Thyroid gland (tissue), 4 donors: Measurements from ENCODE around the gene RNU1-1. TPM values are rescaled to one million over a fixed set of nuclear protein-coding genes. Genes with fewer than 3 reads are reported as not detected.
"Not testable (repeated sequence)": the region's sequence is repeated elsewhere in the genome, so short reads cannot be mapped to it uniquely, and the experiment has no call there.

Experiments
- DNase-seq, 2 donors: peaks; one replicate each; pipeline ENCODE4 v3.0.0-alpha.2; 2019
- H3K27ac ChIP-seq, 3 donors: fragments of 200-600 bp; sonication (generic); 1 replicate in 2 of 3; 2 replicates in 1 of 3; pipeline ENCODE4 v1.5.1; 2016 to 2019; ENCODE audit warnings: mild to moderate bottlenecking in 1 of 3, moderate library complexity in 1 of 3
- H3K27me3 ChIP-seq: fragments of 200-600 bp; sonication (generic); one replicate; pipeline ENCODE4 v1.5.1; 2019
- H3K36me3 ChIP-seq, 2 donors: fragments of 200-600 bp; sonication (generic); one replicate each; pipeline ENCODE4 v1.5.1; 2016 to 2019
- H3K4me1 ChIP-seq, 2 donors: fragments of 200-600 bp; sonication (generic); one replicate each; pipeline ENCODE4 v1.5.1; 2017 to 2019
- H3K4me3 ChIP-seq, 3 donors: fragments of 200-600 bp; sonication (generic); replicated peaks in 1 of 3; 1 replicate in 2 of 3; 2 replicates in 1 of 3; pipeline ENCODE4 v1.5.1; 2016; ENCODE audit warnings: mild to moderate bottlenecking in 1 of 3
- H3K9me3 ChIP-seq: fragments of 200-600 bp; sonication (generic); one replicate; pipeline ENCODE4 v1.5.1; 2017
- whole genome bisulfite sequencing, 2 donors: methylation state at CpG; one replicate each; pipeline ENCODE4 v1.1.5; 2017; 5-methylcytosine and 5-hydroxymethylcytosine counted together
- intact Hi-C: fragments of 100-400 bp; cut with DNase I; formaldehyde crosslinking; loops from one replicate; pipeline ENCODE4 v1.15.1; 2023
- total RNA-seq, 4 donors: library from RNA; depleted of rRNA; stranded (reverse); fragments of >200 nt; gene quantifications; one replicate each; pipeline ENCODE4 v1.2.3, GENCODE V29; 2016

Gene RNU1-1
- total RNA-seq, 4 donors from 2014 or later = under 0.01 TPM

DNA sequence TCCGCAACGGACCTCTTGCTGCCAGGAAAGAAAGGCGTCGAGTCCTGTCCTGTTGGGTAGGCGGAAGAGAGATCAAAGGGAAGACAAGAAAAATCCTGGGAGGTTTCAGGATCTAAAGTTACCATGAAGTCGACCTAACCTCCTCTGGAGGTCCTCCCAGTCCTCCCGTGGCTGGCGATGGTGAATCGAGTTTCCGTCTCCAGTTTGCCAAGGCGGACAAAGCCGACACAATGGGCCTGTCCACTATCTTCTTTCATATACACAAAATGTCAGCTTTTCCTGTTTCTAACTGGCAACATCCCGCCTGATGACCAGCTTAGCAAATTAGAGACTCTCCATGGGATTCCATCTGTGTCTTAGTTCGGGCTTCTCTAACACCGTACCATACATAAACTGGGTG, 22.7 kb upstream of the RNU1-1 start:
- intact Hi-C loops, H3K36me3 ChIP-seq, H3K27ac ChIP-seq, H3K4me3 ChIP-seq, H3K27me3 ChIP-seq, H3K9me3 ChIP-seq, DNase-seq: not testable (repeated sequence)
- H3K4me1 ChIP-seq = peaks cover 5 to 14% of the 10 kb centered on the region in 2 donors
- WGBS, 2 donors = 86 to 88% methylated on average over 15 of the region's 15 CpGs

DNA sequence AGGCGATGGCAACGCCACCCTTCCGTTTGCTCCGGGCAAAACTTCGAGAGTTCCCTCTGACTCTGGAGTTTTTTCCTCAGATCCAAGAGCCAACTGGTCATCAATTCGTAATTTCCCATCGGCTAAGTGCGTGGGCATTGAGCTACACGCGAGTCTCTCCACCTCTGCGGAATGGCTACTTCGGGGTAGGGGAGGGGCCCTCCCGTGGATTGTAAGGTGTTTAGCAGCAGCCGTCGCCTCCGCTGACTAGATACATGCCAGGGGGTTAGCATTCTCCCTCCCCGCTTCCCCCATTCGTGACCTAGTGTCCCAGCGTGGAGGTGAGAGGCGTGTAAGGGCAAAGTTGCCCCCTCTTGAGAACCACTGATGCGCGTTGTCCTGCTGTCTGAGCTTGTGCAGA, 21.8 kb upstream of the RNU1-1 start:
- WGBS, 2 donors = 28 to 34% methylated on average over 13 to 21 of the region's 22 CpGs
- DNase-seq, H3K36me3 ChIP-seq, H3K27me3 ChIP-seq, H3K27ac ChIP-seq, H3K4me3 ChIP-seq, intact Hi-C loops, H3K9me3 ChIP-seq: not testable (repeated sequence)
- peaks cover 5 to 14% of the 10 kb centered on the region in 2 donors for H3K4me1 ChIP-seq

DNA sequence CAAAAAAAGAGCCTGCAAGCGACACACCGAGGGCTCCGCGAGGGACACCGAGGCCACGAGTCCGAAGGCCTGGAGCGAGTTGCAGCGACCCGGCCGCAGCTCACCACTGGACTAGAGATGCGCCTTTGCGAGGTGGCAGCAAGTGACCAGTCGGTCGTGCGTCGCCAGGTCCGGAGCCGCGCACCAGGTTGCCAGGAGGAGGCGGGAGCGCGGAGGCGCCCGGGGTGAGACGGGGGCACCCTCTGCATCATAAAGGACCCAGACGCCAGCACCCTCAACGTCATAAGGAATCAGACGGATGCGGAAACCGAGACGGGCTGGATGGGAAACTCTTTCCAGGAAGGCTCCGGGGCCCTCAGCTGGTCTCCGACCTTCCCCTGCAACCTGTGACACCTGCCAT, 21.4 kb upstream of the RNU1-1 start:
- WGBS, 2 donors = 18 to 19% methylated on average over 9 to 17 of the region's 34 CpGs
- DNase-seq = not testable (repeated sequence)

DNA sequence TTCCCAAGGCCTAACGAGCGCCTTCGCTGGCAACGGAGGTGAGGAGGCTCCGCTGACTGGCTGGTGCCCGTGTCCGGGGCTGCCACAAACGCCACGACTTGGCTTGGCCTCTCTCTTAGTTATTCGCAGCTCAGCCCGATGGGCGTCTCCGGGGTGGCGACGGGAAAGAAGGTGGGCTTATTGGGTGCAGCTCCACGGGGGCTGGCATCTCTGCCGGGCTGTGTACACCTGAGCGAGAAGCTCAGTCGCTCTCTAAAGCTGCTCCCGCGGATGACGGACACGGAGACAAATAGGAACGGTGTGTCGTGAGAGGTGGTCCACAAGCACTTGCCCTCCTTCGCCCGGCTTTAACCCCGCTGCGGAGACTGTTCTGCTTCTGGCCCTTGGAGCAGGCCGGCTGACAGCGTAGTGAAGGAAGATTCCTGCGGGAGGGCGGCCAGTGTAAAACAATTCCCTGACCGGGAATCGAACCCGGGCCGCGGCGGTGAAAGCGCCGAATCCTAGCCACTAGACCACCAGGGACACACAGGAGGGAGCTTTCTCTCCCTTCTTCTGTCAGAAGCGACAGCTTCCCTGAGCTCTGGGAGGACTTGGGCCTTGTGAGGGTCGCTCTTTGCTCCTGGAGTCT, 20.9 kb upstream of the RNU1-1 start:
- 6 to 7% methylated on average over 19 to 26 of the region's 43 CpGs for WGBS, 2 donors
- H3K9me3 ChIP-seq, H3K27ac ChIP-seq, intact Hi-C loops, H3K27me3 ChIP-seq, H3K36me3 ChIP-seq, H3K4me3 ChIP-seq: not testable (repeated sequence)
- H3K4me1 ChIP-seq = peaks cover 5 to 14% of the 10 kb centered on the region in 2 donors
- peak; percentile 29 to 34 for DNase-seq

More for the DNA sequence above, 21.4 kb upstream of the RNU1-1 start:
- H3K4me3 ChIP-seq, H3K27ac ChIP-seq, H3K36me3 ChIP-seq, H3K27me3 ChIP-seq, intact Hi-C loops, H3K9me3 ChIP-seq: not testable (repeated sequence)
- peaks cover 5 to 14% of the 10 kb centered on the region in 2 donors for H3K4me1 ChIP-seq

DNA sequence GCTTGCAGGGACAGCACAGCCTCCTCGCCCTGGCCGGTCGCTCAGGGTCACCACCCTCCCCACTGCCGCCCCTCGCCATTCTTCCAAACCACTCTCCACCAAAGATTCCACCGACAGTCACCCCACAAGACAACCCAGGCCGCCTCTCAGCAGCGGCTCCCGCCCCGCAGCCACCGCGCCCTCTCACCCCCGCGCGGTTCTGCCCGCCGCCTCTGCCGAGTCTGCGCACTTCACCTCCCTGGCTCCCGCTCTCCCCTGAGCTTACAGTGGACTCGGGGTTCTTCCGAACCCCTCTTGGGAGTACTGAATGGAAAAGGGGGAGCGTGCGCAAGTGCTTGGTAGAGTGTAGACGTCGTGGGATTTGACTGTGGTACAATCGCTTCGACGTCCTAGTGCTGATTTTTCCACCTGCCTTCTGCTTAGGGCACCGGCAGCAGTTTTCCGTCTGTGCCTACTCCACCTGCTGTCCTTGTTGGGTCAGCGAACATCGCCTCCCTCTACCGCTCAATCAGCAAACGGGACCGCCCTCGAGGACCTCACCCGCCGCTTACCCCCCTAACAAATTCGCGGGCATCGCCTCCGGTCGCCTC, 20.2 kb upstream of the RNU1-1 start:
- DNase-seq, H3K36me3 ChIP-seq, H3K4me3 ChIP-seq, H3K9me3 ChIP-seq, intact Hi-C loops, H3K27ac ChIP-seq, H3K27me3 ChIP-seq: not testable (repeated sequence)
- H3K4me1 ChIP-seq = peaks cover 5 to 14% of the 10 kb centered on the region in 2 donors
- WGBS, 2 donors = 4 to 10% methylated on average over 33 to 35 of the region's 44 CpGs

DNA sequence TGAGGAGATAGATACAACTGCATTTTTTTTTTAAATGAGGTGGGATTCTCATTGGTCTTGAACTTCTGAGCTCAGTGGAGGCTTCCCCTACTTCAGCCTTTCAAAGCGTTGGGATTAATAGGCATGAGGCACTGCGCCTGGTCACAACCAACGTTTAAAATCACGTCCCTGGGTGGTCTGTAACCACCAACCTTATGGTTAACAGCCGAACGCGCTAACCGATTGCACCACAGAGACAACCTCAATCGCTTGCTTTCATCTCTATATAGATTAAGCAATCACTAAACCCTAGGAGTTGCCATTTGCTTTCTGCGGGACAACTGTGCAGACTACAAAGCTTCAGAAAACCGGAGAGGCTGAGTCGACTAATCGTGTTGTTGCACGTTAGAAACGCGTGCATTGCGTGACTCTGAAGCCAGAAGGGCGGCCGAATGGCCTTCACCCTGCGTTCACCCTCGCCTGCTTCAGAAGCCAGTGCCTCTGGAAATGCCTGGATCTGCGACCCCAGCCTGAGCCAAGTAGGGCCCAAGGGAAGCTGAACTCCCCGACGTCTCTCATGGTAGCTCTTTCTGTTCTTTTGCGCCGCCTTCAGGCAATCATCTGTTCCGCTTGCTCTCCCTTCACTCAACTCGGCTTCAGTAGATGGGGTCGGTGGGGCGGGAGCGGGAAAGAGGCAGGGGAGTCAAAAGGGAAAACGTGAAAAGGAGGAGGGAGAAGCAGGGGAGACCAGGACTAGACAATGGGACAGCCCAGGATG, 18.3 kb upstream of the RNU1-1 start:
- DNase-seq = not testable (repeated sequence)

DNA sequence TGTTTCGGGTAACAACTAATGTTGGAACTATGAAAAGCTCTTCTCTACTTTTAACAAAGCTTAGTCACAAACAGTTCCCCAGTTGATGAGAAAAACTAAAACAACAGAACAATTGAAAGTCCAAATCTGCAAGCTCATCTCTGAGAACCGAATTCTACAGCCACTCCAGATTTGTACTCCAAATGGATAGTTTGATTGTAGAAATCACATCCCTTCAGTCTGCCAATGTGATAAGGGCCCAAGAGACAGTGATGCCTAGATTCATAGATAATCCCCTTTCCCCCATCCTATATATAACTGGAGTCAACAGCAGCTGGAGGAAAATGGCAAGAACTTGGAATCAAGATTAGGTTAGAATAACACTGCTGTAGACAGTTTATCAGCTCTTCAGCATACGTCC, 14.3 kb upstream of the RNU1-1 start:
- WGBS, 2 donors = 76 to 78% methylated on average over 3 of the region's 3 CpGs
- H3K36me3 ChIP-seq, H3K27me3 ChIP-seq, H3K27ac ChIP-seq, H3K4me1 ChIP-seq, H3K4me3 ChIP-seq, DNase-seq, intact Hi-C loops, H3K9me3 ChIP-seq: not testable (repeated sequence)

More for the DNA sequence above, 18.3 kb upstream of the RNU1-1 start:
- H3K27ac ChIP-seq, H3K36me3 ChIP-seq, H3K27me3 ChIP-seq, H3K9me3 ChIP-seq, H3K4me3 ChIP-seq, intact Hi-C loops: not testable (repeated sequence)
- 37 to 43% methylated on average over 5 to 32 of the region's 32 CpGs for WGBS, 2 donors
- peaks cover 5 to 14% of the 10 kb centered on the region in 2 donors for H3K4me1 ChIP-seq

DNA sequence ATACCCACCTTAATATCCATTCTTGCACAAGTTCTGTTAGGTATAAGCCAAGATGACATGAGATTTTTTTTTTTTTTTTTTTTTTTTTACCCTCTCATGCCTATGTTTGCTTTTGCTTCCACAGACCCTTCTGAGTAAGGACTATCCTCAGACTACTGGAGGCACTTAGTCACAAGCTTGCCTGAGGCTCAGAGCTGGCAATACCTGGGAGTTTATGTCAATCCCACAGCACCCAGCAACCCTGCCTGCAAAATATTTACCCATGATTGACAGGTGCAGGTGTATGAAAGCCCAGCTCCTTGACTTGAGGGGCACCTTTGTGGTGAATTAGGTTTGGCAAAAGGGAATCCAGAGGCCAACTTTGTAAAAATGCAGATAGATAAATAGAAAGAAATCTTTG, 11.7 kb upstream of the RNU1-1 start:
- H3K4me3 ChIP-seq, DNase-seq, intact Hi-C loops: not testable (repeated sequence)

DNA sequence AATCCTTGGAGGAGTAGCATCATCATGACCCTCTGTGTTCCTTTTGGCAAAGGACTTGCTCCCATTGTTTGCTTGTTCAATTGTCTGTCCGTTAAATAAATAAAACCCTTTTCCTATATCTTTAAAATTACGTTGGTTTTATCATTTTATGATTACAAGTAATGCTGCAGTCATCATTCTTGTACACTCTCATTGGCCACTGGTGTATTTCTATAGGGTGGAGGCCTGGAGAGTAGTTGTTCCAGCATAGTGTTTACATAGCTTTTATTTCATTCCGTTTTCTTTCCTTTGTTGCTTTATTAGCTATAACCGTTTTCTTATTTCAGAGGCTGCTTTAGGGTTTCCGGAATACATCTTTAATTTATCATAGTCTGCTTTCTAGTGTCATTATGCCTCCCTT, 7.6 kb upstream of the RNU1-1 start:
- intact Hi-C loops, H3K9me3 ChIP-seq, DNase-seq, H3K4me3 ChIP-seq, H3K36me3 ChIP-seq, H3K4me1 ChIP-seq, H3K27me3 ChIP-seq, H3K27ac ChIP-seq: not testable (repeated sequence)
- 77 to 78% methylated on average over 5 of the region's 5 CpGs for WGBS, 2 donors

More for the DNA sequence above, 11.7 kb upstream of the RNU1-1 start:
- not testable (repeated sequence) for H3K4me1 ChIP-seq, H3K9me3 ChIP-seq, H3K27me3 ChIP-seq, H3K36me3 ChIP-seq, H3K27ac ChIP-seq
